GM23338 (cell line): Measurements from ENCODE around the gene CNGA1.

Experiments
- CTCF ChIP-seq, 2 experiments: fragments of 200-600 bp in 1 of 2; sonication (generic) in 1 of 2; conservative IDR thresholded peaks; 2 replicates each; pipeline versions ENCODE4 v1.5.1 to v1.6.1; 2016 to 2017; ENCODE audit warnings: antibody characterized with exemption in 2 of 2, low read depth in 2 of 2, mild to moderate bottlenecking in 2 of 2, moderate library complexity in 1 of 2
- REST ChIP-seq: IDR thresholded peaks from one replicate; pipeline ENCODE4 v1.6.1; 2018; ENCODE audit warnings: antibody characterized with exemption; ENCODE audit not compliant: unreplicated experiment
- STAT1 ChIP-seq: IDR thresholded peaks from one replicate; pipeline ENCODE4 v1.6.1; 2016; ENCODE audit warnings: antibody characterized with exemption; ENCODE audit not compliant: unreplicated experiment

- no peak for TF ChIP-seq REST
- no peak for TF ChIP-seq STAT1
- no peak for TF ChIP-seq CTCF (conservative IDR thresholded peaks at IDR 0.05; ENCODE audit: low read depth in 2 of 2)
Observed at GRCh38 chr4:47974566-47974965, 41.9 kb downstream of the CNGA1 start.
